SKM-1 treated with dmso at 0.1 percent for 144 hours (cell line): Measurements from ENCODE around the gene SRRM2.
A peak's percentile ranks its signal among the peaks of the same experiment; 100 is the strongest.
"Not testable (repeated sequence)": the region's sequence is repeated elsewhere in the genome, so short reads cannot be mapped to it uniquely, and the experiment has no call there.

Experiments
- DNase-seq: peaks from one replicate; lab custom pipeline; 2025; ENCODE audit not compliant: unreplicated experiment; lab: John Stamatoyannopoulos, UW

The SRRM2 gene

DNA sequence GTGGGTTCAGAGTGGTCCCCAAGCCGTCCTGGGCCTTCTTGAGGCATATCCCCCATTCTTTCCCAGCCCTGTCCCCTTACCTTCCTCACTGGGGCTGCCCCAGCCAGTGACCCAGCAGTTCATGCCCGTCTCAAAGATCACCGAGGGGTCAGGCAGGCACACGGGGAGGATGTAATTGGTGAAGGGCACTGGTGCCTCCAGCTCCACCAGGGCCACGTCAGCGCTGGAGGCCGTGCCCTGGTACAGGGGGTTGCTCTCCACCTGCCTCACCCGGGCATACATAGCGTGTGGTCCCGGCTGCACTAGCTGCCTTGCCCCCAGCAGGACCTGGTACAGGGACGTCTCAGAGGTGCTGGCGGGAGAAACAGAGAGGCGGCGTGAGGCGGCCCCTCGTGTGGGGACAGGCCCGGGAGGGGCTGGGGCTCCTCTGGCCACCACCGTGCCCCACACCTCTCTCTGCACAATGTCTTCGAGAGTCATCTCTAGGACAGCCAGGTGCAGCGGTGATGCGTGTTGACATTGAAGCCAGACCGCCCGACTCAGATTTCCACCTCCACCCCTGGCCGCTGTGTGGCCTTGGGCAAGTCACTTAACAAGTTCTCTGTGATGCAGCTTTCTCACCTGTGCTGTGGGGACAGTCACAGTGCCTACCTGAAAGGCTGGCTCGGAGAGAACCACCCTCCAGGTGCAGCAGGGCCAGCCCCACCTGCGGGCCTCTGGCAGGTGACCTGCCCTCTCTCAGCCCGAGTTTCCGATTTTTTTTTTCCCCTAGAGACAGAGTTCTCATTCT lies 38.3 kb upstream of the SRRM2 start:
- no peak for DNase-seq

DNA sequence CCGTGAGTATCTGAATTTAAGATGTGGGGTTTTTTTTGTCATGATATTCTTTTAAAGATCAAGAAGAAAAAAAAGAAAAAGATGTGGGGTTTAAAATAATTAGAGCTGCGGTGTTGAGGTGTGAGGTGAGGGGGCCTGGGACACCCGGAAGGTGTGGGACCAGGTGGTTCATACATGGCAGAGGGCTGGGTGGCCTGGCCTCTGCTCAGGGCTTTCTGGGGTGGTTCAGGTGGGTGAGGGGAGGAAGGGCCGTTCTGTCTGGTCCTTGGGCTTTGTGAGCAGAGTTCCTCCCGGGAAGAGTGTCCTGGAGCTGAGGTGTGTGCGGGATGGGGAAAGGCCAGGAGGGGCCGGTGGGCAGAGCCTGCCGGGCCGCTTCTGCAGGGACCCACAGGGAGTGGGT lies 37.4 kb upstream of the SRRM2 start:
- DNase-seq = no peak

DNA sequence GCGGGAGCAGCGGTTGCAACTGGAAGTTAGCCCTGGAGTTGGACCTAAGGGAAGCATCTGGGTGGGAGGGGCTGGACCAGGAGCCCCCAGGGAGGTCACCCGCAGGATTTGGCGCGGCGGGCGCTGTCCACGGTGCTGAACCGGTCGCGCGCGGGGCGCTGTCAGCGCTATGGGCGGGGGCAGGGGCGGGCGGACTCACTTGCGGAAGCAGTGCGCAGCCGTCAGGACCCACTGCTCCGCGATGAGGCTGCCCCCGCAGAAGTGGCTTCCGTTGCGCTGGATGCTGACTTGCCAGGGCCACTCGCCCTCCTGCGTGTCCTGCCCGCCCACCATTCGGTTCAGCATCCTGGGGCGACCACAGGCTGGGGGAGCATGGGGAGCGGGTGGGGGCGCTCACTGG lies 36.9 kb upstream of the SRRM2 start:
- no peak for DNase-seq

GRCh38 chr16:2715966-2716885 lies 36.2 kb upstream of the SRRM2 start:
- no peak for DNase-seq

- no peak for DNase-seq
Measured at GRCh38 chr16:2716948-2717347, 35.5 kb upstream of the SRRM2 start.

GRCh38 chr16:2717383-2718263 lies 34.8 kb upstream of the SRRM2 start:
- no peak for DNase-seq

DNA sequence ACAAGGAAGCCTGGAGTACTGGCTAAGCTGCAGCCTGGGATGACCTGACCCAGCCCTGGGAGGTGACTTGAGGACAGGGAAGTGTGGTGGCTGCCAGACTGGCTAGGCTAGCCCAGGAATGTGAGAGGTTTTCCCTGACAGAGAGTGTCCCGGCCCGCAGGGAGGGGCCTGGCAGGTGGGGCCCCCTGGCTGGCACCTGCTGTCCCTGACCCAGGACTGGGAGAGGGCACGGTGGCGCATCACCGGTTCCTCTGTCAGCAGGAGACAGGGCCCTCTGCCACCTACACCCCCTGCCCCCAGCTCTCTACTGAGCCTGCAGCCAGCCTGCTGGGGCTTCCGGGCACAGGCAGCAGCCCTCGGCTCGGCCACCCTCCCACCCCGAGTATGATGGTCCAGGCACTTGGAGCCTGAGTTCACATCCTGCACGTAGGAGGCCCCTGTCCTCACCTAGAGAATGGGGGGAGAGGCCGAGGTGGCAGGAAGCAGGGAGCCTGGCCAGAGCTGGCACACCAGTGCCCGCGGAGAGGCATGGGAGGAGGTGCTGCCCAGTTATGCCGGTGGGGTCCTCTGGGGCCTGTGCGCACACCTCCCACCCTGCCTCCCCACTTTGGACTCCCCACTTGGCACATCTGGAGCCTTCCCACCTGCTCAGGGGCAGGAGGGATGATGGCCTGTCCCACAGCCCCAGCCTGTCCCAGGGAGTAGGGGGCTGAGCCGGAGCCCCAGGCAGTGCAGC lies 32.9 kb upstream of the SRRM2 start:
- no peak for DNase-seq

DNA sequence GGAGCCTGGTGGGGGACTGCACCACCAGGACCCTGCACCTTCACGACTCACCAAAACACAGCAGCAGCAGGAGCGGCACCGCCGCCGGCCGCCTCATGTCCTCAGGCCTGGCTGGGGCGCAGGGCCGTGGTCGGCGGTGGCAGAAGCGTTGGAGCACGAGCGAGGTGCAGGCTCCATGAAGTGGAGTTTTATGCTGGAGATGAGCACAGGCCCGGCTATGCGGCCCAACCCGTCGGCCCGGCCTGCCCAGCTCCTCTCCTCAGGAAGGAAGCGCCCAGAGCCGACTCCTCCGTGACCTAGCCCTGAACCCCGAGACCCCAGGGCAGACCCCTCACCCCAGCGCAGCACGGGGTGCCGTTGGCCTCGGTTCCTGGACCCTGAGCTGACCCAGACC lies 32.4 kb upstream of the SRRM2 start, which contains the start of gene PRSS27:
Gene PRSS27 (minus strand): TSS at position 161 of the 394 bp plus-strand sequence. CDS start 64 bp downstream, at position 97.
- DNase-seq = no peak

GRCh38 chr16:2720719-2721633 lies 31.5 kb upstream of the SRRM2 start:
- peak; percentile 89 for DNase-seq

DNA sequence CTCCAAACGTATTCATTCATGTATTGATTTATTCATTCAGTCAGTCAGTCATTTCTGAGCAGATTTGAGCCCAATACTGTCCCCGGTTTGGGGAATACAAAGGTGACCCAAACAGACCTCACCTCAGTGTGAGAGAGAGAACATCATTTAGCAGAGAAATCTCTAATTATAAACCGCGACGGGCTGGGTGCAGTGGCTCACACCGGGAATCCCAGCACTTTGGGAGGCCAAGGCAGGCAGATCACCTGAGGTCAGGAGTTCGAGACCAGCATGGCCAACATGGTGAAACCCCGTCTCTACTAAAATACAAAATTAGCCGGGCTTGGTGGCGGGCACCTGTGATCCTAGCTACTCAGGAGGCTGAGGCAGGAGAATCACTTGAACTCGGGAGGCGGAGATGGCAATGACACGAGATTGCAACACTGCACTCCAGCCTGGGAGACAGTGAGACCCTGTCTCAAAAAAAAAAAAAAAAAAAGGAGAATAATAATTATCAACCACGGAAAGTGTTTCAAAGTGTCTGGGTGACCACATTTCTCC lies 30.7 kb upstream of the SRRM2 start:
- not testable (repeated sequence) for DNase-seq

DNA sequence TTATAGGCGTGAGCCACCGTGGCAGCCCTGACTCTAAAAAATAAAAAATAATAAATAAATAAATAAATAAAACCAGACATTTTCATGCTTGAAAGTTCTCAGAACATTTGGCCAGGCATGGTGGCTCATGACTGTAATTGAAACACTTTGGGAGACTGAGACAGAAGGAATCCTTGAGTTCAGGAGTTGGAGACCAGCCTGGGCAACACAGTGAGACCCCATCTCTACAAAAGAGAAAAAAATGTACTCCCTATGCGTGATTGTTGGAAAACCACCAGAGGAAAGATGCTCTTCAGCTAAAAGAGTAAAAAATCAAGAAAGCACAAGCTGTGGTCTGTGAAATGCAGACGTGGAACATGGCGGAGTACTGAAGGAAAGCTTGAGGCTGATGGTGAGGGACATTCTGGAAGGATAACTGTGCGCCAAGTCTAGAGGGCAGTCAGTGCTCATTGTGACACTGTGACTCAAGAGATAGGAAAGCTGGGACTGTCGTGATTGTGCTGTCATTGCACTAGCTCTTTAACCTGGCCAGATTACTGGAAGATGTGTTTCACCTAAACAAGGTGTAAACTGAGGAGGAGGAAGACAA lies 28.3 kb upstream of the SRRM2 start:
- DNase-seq = no peak

DNA sequence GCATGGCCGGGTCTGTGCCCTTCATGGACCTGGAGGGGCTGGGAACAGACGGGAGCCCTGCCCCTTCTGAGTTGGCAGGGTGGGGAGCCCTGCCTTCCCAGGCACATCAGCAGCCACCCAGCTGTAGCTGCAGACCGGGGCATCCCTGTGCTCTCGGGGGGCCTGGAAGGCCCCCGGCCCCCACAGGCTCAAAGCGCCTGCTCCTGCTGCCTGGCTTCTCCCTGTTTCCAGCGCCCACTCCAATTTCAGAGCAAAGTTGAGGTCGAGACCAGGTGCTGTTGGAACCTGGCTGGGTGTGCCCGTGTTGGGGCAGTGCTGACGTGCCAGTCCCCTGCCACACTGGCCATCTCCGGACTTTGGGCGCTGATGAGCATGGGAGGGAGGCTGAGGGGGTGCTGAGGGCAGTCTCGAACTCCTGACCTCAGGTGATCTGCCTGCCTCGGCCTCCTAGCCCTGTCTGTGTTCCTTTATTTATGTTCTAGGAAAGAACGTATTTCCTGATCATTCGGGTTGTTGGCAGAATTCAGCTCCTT lies 27.6 kb upstream of the SRRM2 start:
- no peak for DNase-seq

DNA sequence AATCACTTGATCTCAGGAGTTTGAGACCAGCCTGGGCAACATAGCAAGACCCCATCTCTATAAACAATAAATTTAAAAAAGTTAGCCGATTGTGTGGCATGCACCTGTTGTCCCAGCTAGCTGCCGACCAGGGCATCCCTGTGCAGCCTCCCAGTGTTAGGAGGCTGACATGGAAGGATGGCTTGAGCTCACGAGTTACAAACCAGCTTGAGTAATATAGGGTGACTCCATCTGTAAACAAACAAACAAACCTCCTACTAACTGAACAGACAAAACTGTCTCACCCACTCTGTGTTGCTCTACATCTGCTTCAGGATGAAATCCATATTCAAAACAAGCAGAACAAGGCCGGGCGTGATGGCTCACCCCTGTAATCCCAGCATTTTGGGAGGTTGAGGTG lies 25.5 kb upstream of the SRRM2 start:
- no peak for DNase-seq

GRCh38 chr16:2728034-2728433 lies 24.4 kb upstream of the SRRM2 start:
- no peak for DNase-seq

DNA sequence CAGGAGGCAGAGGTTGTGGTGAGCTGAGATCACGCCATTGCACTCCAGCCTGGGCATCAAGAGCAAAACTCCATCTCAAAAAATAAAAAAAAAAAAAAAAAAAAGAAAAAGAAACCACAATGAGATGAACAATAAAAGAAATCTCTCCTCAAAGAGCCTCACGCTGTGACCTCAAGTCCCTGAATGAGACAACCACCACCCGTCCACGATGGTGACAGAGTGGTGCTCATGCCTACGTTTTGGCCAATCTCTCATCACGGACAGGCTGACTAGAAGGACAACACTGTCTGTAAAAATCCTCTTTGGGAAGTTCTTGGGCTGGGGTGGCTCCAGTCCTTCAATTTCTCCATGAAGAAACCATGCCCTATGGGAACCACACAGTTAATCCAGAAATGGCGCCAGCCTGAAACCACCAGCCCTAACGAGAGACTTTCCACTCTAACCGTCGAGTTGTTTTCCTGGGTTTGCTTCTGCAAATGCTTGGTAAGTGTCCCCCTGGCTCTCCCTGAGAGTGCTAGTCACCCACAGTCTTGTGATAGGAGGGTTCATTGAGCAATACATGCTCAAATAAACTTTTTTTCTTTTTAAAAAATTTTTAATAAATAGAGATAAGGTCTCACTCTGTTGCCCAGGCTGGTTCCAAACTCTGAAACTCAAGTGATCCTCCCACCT lies 17.5 kb upstream of the SRRM2 start:
- no peak for DNase-seq

- no peak for DNase-seq
Measured at GRCh38 chr16:2736476-2737237, 15.8 kb upstream of the SRRM2 start.

DNA sequence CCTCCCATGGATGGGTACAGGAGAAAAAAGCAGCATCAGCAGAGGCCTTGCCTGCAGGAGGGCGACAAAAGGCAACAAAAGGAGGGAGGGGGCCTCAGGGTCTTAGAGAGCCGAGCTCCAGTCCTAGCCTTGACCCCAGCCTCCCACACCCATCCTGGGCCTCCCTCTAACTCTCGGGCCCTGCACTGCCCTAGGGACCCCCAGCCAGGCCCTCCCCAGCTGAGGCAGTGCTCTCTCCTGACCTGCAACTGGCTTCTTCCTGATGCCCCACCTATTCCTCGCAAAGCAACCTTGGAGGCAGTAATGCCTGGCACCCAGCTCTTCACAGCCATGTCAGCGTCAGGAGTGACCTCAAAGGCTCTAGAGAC lies 15.2 kb upstream of the SRRM2 start:
- DNase-seq = no peak
